K562 (cell line): ENCODE results near the gene ZNF692. TPM values are rescaled to one million over a fixed set of nuclear protein-coding genes. Genes with fewer than 3 reads are reported as not detected.

Experiments used
- ARHGAP35 ChIP-seq: fragments of 450-650 bp; IDR thresholded peaks from 2 replicates; pipeline ENCODE4 v1.6.1; 2018; ENCODE audit not compliant: partially characterized antibody
- BRF2 ChIP-seq: IDR thresholded peaks from 3 replicates; pipeline ENCODE4 v1.6.1; 2011; ENCODE audit warnings: borderline replicate concordance, mild to moderate bottlenecking; ENCODE audit not compliant: insufficient read length, insufficient read depth
- FOXP1 ChIP-seq: sonication (generic); formaldehyde crosslinking; IDR thresholded peaks from 2 replicates; pipeline ENCODE4 v1.8.0; 2022; ENCODE audit warnings: mild to moderate bottlenecking, missing genetic modification reagents
- HMG20B ChIP-seq: fragments of 250-450 bp; sonication (Bioruptor Pico); IDR thresholded peaks from 2 replicates; pipeline ENCODE4 v1.5.0; 2021; ENCODE audit warnings: mild to moderate bottlenecking
- JUNB ChIP-seq: fragments of 450-650 bp; formaldehyde crosslinking; conservative IDR thresholded peaks from 2 replicates; pipeline ENCODE4 v1.4.0; 2020; ENCODE audit warnings: mild to moderate bottlenecking
- MGA ChIP-seq: fragments of 450-650 bp; IDR thresholded peaks from 2 replicates; pipeline ENCODE4 v1.6.1; 2016; ENCODE audit warnings: mild to moderate bottlenecking, moderate library complexity
- NR2C2 ChIP-seq, 2 experiments: fragments of 200-800 bp in 1 of 2; sonication (Bioruptor generic) in 1 of 2; sonication (generic) in 1 of 2; formaldehyde crosslinking in 1 of 2; IDR thresholded peaks; 2 replicates each; pipeline versions ENCODE4 v1.6.1 to v1.8.0; 2016 to 2022; ENCODE audit warnings: mild to moderate bottlenecking in 1 of 2, missing compliant biosample characterization in 1 of 2, missing genetic modification characterization in 1 of 2, missing genetic modification reagents in 1 of 2
- RERE ChIP-seq: sonication (generic); formaldehyde crosslinking; IDR thresholded peaks from 2 replicates; pipeline ENCODE4 v1.8.0; 2023; ENCODE audit warnings: missing genetic modification reagents, mild to moderate bottlenecking, borderline replicate concordance
- polyA plus RNA-seq, 8 experiments: library from polyadenylated mRNA; depleted of rRNA in 4 of 8; stranded (reverse) in 5 of 8; unstranded in 3 of 8; fragments of >200 nt; fragmentation: Nextera tagmentation in 2 of 8; fragmentation: Illumina TruSeq in 1 of 8; extraction: Ambion mirVana in 2 of 8; extraction: Trizol in 1 of 8; gene quantifications; 2 replicates each; pipeline versions ENCODE4 v1.2.1 to v1.2.3, GENCODE V29; 2011 to 2014; ENCODE audit warnings: inconsistent platforms in 1 of 8, missing spikeins in 1 of 8
- total RNA-seq, 7 experiments: library from RNA; depleted of rRNA in 6 of 7; stranded (reverse); fragments of >200 nt in 6 of 7; fragmentation: Illumina TruSeq in 2 of 7; extraction: Trizol in 2 of 7; gene quantifications; 2 replicates each; pipeline versions ENCODE4 v1.2.1 to v1.2.3, GENCODE V29; 2011 to 2021; ENCODE audit warnings: low replicate concordance in 1 of 7

The ZNF692 gene
- total and polyA plus RNA-seq, 9 of the 15 experiments (the other 6 are each of a cell fraction or from before 2014, with no cell fraction given): 8.4 to 143 (median 55.9) TPM

- TF ChIP-seq MGA (0 out of 2 replicates have a peak, but pooled peaks have one; percentile 1), RERE (CRISPR knock-in tag) (no peak), JUNB (CRISPR knock-in tag) (no peak), FOXP1 (no peak; the same call in none of the 2 replicates), HMG20B (CRISPR knock-in tag) (no peak), BRF2 (no peak), ARHGAP35 (no peak), NR2C2 (CRISPR knock-in tag; IDR thresholded peaks at IDR 0.05) (no peak), NR2C2 (tag; IDR thresholded peaks at IDR 0.05) (peak; percentile 67; the same call in 1 of the 2 replicates)
These were observed 14.6 kb upstream of the ZNF692 start (continued) for GRCh38 chr1:248873409-248873992.
